Activated CD4-positive, alpha-beta memory T cell treated with anti-CD3 and anti-CD28 coated beads for 36 hours (primary cell): ENCODE measurements around the gene CMTM1. TPM values are rescaled to one million over a fixed set of nuclear protein-coding genes. Genes with fewer than 3 reads are reported as not detected.
A peak's percentile ranks its signal among the peaks of the same experiment; 100 is the strongest.
"Not testable (repeated sequence)": the region's sequence is repeated elsewhere in the genome, so short reads cannot be mapped to it uniquely, and the experiment has no call there.

ENCODE experiments used
- CTCF ChIA-PET: fragments of 350-600 bp; sonication (Branson Sonifier 250); formaldehyde crosslinking; loops from one replicate; lab custom pipeline; 2021; ENCODE audit warnings: antibody characterized with exemption, inconsistent platforms; lab: Charles Lee
- POLR2A ChIA-PET: fragments of 350-600 bp; sonication (Branson Sonifier 250); formaldehyde crosslinking; loops from one replicate; lab custom pipeline; 2021; ENCODE audit warnings: antibody characterized with exemption; lab: Charles Lee
- DNase-seq: peaks from one replicate; pipeline ENCODE4 v3.0.0-alpha.2; 2020
- H3K27ac Mint-ChIP-seq: one replicate; pipeline ENCODE4 v1.8.0; 2021; ENCODE audit warnings: mixed read lengths
- H3K27me3 Mint-ChIP-seq: one replicate; pipeline ENCODE4 v1.8.0; 2021; ENCODE audit warnings: mixed read lengths
- H3K36me3 Mint-ChIP-seq: one replicate; pipeline ENCODE4 v1.8.0; 2021; ENCODE audit warnings: mixed read lengths
- H3K4me1 Mint-ChIP-seq: one replicate; pipeline ENCODE4 v1.8.0; 2021; ENCODE audit warnings: low read depth, mixed read lengths
- H3K4me3 Mint-ChIP-seq: one replicate; pipeline ENCODE4 v1.8.0; 2021; ENCODE audit warnings: mild to moderate bottlenecking, mixed read lengths
- H3K9me3 Mint-ChIP-seq: one replicate; pipeline ENCODE4 v1.8.0; 2021; ENCODE audit warnings: mixed read lengths
- intact Hi-C: fragments of 100-400 bp; cut with micrococcal nuclease; formaldehyde crosslinking; loops from one replicate; pipeline ENCODE4 v1.15.1; 2023
- total RNA-seq, 2 experiments: library from RNA; stranded (reverse); gene quantifications; one replicate each; pipeline ENCODE4 v1.2.3, GENCODE V29; 2021

CMTM1 gene
- total RNA-seq, 2 experiments from 2014 or later, result 10.1 to 11.5 TPM

DNA sequence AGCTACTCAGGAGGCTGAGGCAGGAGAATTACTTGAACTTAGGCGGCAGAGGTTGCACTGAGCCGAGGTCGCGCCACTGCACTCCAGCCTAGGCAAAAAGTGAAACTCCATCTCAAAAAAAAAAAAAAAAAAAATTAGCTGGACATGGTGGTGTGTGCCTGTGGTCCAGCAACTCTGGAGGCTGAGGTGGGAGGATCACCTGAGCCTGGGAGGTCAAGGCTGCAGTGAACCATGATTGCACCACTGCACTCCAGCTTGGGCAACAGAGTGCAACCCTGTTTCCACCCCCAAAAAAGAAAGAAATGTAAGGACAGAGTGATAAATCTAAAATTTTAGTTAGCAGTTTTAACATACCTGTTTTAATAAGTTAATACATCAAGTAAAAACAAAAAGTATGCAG lies 30.3 kb downstream of the CMTM1 start:
- POLR2A ChIA-PET, result interaction anchor here (1.2 kb wide), 1 partner anchor 32 kb away, joined by 3 read pairs; no protein-coding TSS in a partner anchor
- H3K4me1 Mint-ChIP-seq, result peaks cover 34% of the 10 kb centered on the region
- not testable (repeated sequence) for H3K4me3 Mint-ChIP-seq, DNase-seq, H3K9me3 Mint-ChIP-seq, H3K36me3 Mint-ChIP-seq, H3K27me3 Mint-ChIP-seq
- CTCF ChIA-PET, result interaction anchor here (0.8 to 0.9 kb wide), 2 partner anchors 12 to 33 kb away, joined by 3 read pairs; no protein-coding TSS in a partner anchor
- intact Hi-C loops, result loop anchor here (2.0 kb wide), 1 partner anchor 74 kb away; no protein-coding TSS in a partner anchor
- peak overlapping the region; percentile 92 for H3K27ac Mint-ChIP-seq

DNA sequence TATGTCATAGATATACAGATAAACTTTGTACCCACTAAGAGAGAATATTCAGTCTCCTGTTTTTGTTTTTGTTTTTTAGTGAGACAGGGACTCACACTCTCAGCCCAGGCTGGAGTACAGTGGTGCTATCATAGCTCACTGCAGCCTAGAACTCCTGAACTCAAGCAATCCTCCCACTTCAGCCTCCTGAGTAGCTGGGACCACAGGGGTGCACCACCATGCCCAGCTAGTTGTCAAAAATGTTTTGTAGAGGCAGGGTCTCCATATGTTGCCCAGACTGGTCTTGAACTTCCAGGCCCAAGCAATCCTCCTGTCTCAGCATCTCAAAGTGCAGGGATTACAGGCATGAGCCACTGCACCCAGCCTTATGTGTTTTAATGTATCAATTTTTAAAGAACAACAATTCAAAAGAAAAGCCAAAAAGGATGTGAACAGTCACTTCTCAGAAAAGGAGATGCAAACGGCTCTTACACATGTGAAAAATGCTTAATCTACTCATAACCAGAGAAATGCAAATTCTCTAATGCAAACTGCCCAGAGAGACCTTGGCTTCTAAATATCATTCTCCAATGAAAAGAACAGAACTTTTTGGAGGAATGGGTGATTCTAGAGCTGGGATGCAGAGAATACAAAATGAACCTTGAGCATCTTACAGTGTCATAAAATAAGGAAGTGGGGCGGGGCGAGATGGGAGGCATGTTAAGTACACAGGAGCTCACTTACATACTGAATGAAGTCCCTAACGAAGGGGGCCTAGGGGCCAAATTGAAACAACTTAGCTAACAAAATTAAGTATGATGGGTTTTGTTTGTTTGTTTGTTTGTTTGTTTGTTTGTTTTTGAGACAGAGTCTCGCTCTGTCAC lies 31.0 kb downstream of the CMTM1 start:
- CTCF ChIA-PET, result interaction anchor here (0.8 to 1.6 kb wide), 4 partner anchors 8 to 54 kb away, joined by 3 to 5 read pairs (median 3); partner anchors contain the start of gene CKLF
- no peak overlapping the region for H3K4me3 Mint-ChIP-seq
- H3K27me3 Mint-ChIP-seq, result no peaks in the 10 kb centered on the region
- POLR2A ChIA-PET, result interaction anchor here (1.0 to 1.2 kb wide), 2 partner anchors 33 to 75 kb away, joined by 3 to 4 read pairs; no protein-coding TSS in a partner anchor
- peaks cover 34% of the 10 kb centered on the region for H3K4me1 Mint-ChIP-seq
- peak; percentile 37 for DNase-seq
- H3K27ac Mint-ChIP-seq, result peak overlapping the region; percentile 92
- H3K9me3 Mint-ChIP-seq, result peaks cover 9% of the 10 kb centered on the region
- peaks cover 2% of the 10 kb centered on the region for H3K36me3 Mint-ChIP-seq
- intact Hi-C loops, result loop anchor here (2.0 kb wide), 1 partner anchor 74 kb away; no protein-coding TSS in a partner anchor

DNA sequence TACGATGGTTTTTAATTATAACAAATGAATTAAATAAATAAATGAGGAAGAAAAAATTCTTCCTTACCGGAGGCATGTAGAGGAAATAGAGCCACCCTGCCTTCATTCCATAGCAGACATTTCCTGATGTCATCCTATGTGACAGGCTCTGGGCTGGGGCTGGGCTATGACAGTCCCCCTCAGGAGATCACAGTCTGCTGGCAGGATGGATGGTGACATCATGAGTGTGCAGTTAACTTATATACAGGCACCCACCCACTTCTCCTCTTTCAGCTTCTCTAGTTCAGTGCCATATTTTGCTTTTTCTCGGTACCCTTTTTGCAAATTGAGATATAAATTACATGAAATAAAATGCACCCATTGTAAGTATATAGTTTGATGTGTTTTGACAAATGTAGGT lies 31.9 kb downstream of the CMTM1 start:
- H3K9me3 Mint-ChIP-seq, result peaks cover 9% of the 10 kb centered on the region
- H3K36me3 Mint-ChIP-seq, result peaks cover 2% of the 10 kb centered on the region
- no peak overlapping the region for H3K4me3 Mint-ChIP-seq
- intact Hi-C loops, result no loop called here
- no peaks in the 10 kb centered on the region for H3K27me3 Mint-ChIP-seq
- peaks cover 37% of the 10 kb centered on the region for H3K4me1 Mint-ChIP-seq
- POLR2A ChIA-PET, result no interaction called here
- peak; percentile 39 for DNase-seq
- peak overlapping the region; percentile 69 for H3K27ac Mint-ChIP-seq
- CTCF ChIA-PET, result interaction anchor here (1.0 to 1.6 kb wide), 5 partner anchors 9 to 53 kb away, joined by 3 to 5 read pairs (median 3); partner anchors contain the start of genes CKLF and CMTM2

DNA sequence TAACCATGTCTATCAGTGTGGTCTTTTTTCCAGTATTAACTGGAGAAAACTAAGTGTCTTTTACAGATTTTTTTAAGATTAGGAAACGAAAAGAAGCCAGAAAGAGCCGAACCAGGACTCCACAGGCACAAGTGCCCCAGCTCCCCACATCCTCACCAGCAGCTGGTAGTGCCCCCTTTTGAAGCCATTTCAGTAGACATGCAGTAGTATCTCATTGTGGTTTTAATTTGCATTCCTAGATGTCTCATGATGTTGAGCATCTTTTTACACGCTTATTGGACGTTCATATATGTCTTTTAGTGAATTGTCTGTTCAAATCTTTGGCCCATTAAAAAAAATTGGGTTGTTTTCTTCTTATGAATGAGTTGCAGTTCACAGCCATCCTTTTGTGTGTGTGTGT lies 33.5 kb downstream of the CMTM1 start:
- H3K36me3 Mint-ChIP-seq, result peaks cover 2% of the 10 kb centered on the region
- peaks cover 9% of the 10 kb centered on the region for H3K9me3 Mint-ChIP-seq
- peaks cover 39% of the 10 kb centered on the region for H3K4me1 Mint-ChIP-seq
- no peak overlapping the region for H3K27ac Mint-ChIP-seq
- CTCF ChIA-PET, result no interaction called here
- DNase-seq, result no peak
- H3K4me3 Mint-ChIP-seq, result no peak overlapping the region
- no peaks in the 10 kb centered on the region for H3K27me3 Mint-ChIP-seq
- POLR2A ChIA-PET, result no interaction called here
- intact Hi-C loops, result no loop called here

DNA sequence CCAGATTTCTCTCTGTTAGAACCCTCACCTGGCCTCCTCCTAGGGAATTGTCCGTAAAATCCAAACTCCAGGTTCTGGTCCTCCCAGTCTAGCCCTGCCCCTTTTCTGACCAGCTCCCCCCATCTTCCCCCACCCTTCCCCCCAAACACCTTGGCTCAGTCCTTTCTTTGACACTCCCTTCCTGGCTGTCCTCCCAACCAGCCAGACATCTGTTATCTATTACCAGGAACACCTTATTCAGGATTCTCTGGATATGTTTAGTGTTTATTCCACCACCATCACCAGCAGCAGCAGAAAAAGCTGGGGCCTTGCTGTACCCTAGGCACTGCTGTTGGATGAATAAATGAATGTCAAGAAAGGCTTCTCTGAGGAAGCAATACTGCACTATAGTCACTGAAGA lies 34.2 kb downstream of the CMTM1 start:
- CTCF ChIA-PET, result no interaction called here
- POLR2A ChIA-PET, result no interaction called here
- H3K4me1 Mint-ChIP-seq, result peaks cover 35% of the 10 kb centered on the region
- DNase-seq, result no peak
- peak overlapping the region; percentile 1 for H3K27ac Mint-ChIP-seq
- H3K4me3 Mint-ChIP-seq, result no peak overlapping the region
- intact Hi-C loops, result no loop called here
- peaks cover 9% of the 10 kb centered on the region for H3K9me3 Mint-ChIP-seq
- H3K27me3 Mint-ChIP-seq, result no peaks in the 10 kb centered on the region
- peaks cover 2% of the 10 kb centered on the region for H3K36me3 Mint-ChIP-seq

GRCh38 chr16:66601471-66601870 lies 35.2 kb downstream of the CMTM1 start:
- peaks cover 9% of the 10 kb centered on the region for H3K9me3 Mint-ChIP-seq
- no peaks in the 10 kb centered on the region for H3K27me3 Mint-ChIP-seq
- peaks cover 40% of the 10 kb centered on the region for H3K4me1 Mint-ChIP-seq
- peaks cover 5% of the 10 kb centered on the region for H3K36me3 Mint-ChIP-seq
- no peak overlapping the region for H3K4me3 Mint-ChIP-seq
- no peak overlapping the region for H3K27ac Mint-ChIP-seq
- POLR2A ChIA-PET, result interaction anchor here (1.0 kb wide), 1 partner anchor 37 kb away, joined by 3 read pairs; no protein-coding TSS in a partner anchor
- CTCF ChIA-PET, result interaction anchor here (1.2 to 4.3 kb wide), 4 partner anchors 38 to 122 kb away, joined by 4 to 37 read pairs (median 8); partner anchors contain the start of gene CKLF
- intact Hi-C loops, result no loop called here
- no peak for DNase-seq

DNA sequence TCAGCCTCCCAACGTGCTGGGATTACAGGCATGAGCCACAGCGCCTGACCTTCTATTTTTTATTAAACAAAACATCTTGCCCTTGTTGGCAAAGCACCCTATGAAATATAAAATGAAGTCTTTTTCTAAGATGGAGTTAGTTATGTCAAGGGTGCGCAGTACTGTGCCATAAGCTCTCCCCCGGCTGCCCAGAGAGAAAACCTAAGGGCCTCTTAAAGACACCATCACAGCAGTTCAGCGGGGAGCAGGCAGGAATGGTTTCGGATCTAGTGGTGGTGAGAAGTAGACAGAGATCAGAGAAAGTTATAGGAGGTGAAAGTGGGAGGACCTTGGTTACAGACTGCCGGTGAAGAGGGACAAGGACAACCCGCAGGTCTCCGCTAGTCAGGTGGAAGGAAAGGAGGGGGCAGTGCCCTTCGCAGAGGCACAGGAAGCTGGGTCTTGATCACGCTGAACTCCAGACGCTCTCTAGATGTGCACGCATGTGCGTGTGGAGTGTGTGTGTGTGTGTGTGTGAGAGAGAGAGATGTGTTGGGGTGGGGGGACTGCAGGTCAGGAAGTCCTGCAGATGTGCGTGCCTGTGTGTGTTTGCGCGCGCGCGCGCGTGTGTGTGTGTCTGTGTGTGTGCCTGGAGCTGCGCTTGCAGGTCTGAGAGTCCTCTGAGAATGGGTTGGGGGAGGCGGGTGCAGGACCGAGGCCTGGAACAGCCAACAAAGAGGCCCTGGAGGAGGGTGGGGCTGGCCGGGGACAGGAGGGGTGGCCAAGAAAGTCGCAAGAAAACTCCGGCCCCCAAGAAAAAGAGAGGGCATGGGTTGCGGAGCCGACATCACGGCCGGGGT lies 37.5 kb downstream of the CMTM1 start:
- H3K4me3 Mint-ChIP-seq, result peak overlapping the region; percentile 97
- ChIA-PET CTCF (interaction anchor here (0.7 to 4.3 kb wide), 14 partner anchors 11 to 278 kb away, joined by 3 to 37 read pairs (median 5); partner anchors contain the start of gene CKLF), POLR2A (interaction anchor here (0.6 to 2.8 kb wide), 6 partner anchors 13 to 78 kb away, joined by 3 to 15 read pairs (median 6); partner anchors contain the start of gene CKLF)
- peak; percentile 89 for DNase-seq
- peaks cover 9% of the 10 kb centered on the region for H3K9me3 Mint-ChIP-seq
- intact Hi-C loops, result loop anchor here (1.0 to 2.0 kb wide), 6 partner anchors 13 to 195 kb away; partner anchors contain the start of gene CKLF
- H3K27ac Mint-ChIP-seq, result peak overlapping the region; percentile 98
- no peaks in the 10 kb centered on the region for H3K27me3 Mint-ChIP-seq
- peaks cover 40% of the 10 kb centered on the region for H3K4me1 Mint-ChIP-seq
- H3K36me3 Mint-ChIP-seq, result peaks cover 5% of the 10 kb centered on the region

DNA sequence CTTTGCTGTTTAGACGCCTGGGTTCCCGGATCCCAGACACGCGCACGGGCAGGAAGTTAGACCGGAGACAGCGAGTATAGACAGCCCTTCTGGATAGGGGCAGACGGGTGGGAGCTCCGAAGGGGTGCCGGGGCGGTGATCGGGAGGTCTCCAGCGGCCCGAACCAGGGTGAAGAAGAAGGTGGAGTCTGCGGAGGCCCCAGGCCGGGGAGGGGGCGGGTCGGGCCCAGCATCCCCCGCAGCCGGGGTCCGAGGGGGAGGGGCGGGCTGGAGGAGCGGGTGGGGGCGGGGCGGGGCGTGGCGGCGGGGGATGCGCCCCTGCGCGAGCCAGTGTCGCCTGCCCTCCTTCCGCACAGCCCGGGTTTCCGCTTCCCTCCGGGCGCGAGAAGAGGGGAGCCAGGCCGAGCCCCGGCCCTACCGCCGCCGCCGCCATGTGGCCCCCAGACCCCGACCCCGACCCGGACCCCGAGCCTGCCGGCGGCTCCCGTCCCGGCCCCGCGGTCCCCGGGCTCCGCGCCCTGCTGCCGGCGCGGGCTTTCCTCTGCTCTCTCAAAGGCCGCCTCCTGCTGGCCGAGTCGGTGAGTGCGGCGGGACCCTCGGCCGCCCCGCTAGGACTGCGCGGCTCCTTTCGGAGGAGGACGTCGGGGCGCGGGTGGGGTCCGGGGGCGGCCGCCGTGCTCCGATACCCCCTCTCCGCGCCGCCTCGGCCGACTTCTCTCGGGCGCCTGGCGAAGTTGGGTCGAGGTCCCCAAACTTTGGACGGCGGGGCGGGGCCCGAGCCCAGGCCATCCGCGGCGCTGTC lies 38.3 kb downstream of the CMTM1 start, which contains the start of gene CMTM3:
TSS of gene CMTM3 (plus strand) at position 329 of the 801 bp plus-strand sequence. CDS start at position 431, 102 bp downstream.
- ChIA-PET POLR2A (interaction anchor here (1.2 to 2.8 kb wide), 5 partner anchors 14 to 56 kb away, joined by 4 to 15 read pairs (median 7); partner anchors contain the start of gene CKLF), CTCF (interaction anchor here (0.6 to 4.3 kb wide), 16 partner anchors 10 to 277 kb away, joined by 3 to 37 read pairs (median 5); partner anchors contain the start of gene CKLF)
- intact Hi-C loops, result loop anchor here (1.0 to 5.0 kb wide), 7 partner anchors 14 to 268 kb away; partner anchors contain the start of genes CKLF, CMTM4 and DYNC1LI2
- Mint-ChIP-seq H3K4me1 (peaks cover 38% of the 10 kb centered on the region), H3K9me3 (peaks cover 9% of the 10 kb centered on the region), H3K36me3 (peaks cover 6% of the 10 kb centered on the region), H3K4me3 (peak within 1 kb of the TSS; percentile 97), H3K27ac (peak within 1 kb of the TSS; percentile 98), H3K27me3 (no peaks in the 10 kb centered on the region)
- peak; percentile 80 for DNase-seq

DNA sequence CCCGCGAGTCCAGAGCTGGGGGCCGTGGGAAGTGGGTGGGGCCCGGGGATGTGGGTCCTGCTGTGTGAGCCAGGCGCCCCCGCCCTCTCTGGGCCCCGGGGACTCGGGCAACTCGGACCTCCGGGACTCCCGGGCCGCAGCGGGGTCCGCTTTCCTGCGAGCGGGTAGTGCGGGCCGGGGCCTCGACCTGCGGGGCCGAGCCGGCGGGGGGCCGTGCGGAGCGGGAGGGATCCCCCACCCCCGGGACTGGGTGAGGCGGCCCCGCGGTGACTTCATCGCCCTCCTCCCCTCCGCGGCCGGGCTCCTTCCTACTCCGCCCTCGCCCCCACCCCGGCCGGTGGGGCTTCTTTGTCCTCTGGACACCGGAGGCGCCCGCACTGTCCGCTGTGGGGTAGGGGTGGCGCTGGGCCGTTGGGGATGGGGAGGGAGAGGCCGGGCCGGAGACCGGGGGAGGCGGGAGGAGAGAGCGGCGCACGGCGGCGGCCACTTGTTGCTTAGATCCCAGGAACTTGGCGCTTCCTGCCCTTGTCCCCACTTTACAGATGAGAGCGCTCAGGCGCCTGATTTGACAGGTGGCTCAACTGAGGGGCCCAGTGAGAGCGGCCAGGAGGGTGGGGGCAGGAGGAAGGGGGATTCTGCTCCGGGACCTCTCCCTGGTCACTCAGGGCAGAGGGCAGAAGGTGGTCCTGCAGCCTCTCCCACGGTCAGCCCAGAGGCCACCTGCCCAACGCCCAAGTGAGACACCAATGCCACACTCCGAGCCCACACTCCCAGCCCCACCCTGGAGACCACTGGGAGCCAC lies 39.1 kb downstream of the CMTM1 start:
- peak overlapping the region; percentile 83 for H3K27ac Mint-ChIP-seq
- CTCF ChIA-PET, result interaction anchor here (0.6 to 4.3 kb wide), 8 partner anchors 15 to 126 kb away, joined by 3 to 37 read pairs (median 5); no protein-coding TSS in a partner anchor

More for the DNA sequence above, 39.1 kb downstream of the CMTM1 start:
- intact Hi-C loops, result loop anchor here (2.0 to 5.0 kb wide), 5 partner anchors 15 to 267 kb away; partner anchors contain the start of genes CMTM4 and DYNC1LI2
- peaks cover 9% of the 10 kb centered on the region for H3K9me3 Mint-ChIP-seq
- peak; percentile 55 for DNase-seq
- peaks cover 14% of the 10 kb centered on the region for H3K36me3 Mint-ChIP-seq
- H3K4me1 Mint-ChIP-seq, result peaks cover 38% of the 10 kb centered on the region
- POLR2A ChIA-PET, result interaction anchor here (2.8 kb wide), 1 partner anchor 41 kb away, joined by 15 read pairs; no protein-coding TSS in a partner anchor
- peak overlapping the region; percentile 74 for H3K4me3 Mint-ChIP-seq
- no peaks in the 10 kb centered on the region for H3K27me3 Mint-ChIP-seq
